Measurements from ENCODE around the gene TBC1D8. TPM values are rescaled to one million over a fixed set of nuclear protein-coding genes. Genes with fewer than 3 reads are reported as not detected.

TBC1D8 gene
- total RNA-seq, 1 experiment from 2014 or later, result 139 TPM

GRCh38 chr2:101193033-101193626 is 41.9 kb upstream of the TBC1D8 start:
- in situ Hi-C loops (cut with HindIII; ENCODE audit: low pct_unique_long_range_greater_than_20kb, low sequenced_read_pairs) (no loop called here), intact Hi-C loops (cut with micrococcal nuclease; ENCODE audit: unreplicated experiment) (no loop called here)
- POLR2A ChIA-PET, result no interaction called here
- Histone ChIP-seq H3K4me3 (ENCODE audit: low read depth in 2 of 2, low read length in 2 of 2) (no peak overlapping the region), H3K27ac (ENCODE audit: low read length) (no peak overlapping the region), H3K27me3 (ENCODE audit: control insufficient read depth, insufficient read depth, low read length) (no peaks in the 10 kb centered on the region), H3K36me3 (ENCODE audit: control insufficient read depth, insufficient read depth, low read length) (no peaks in the 10 kb centered on the region), H3K9me3 (ENCODE audit: control insufficient read depth, insufficient read depth, low read depth, low read length) (no peaks in the 10 kb centered on the region), H3K4me1 (ENCODE audit: control insufficient read depth, insufficient read depth, low read length) (peaks cover 7% of the 10 kb centered on the region; the same call in 1 of the 2 replicates)
- CTCF ChIA-PET, result interaction anchor here (0.6 kb wide), 2 partner anchors 52 to 69 kb away, joined by 6 to 7 read pairs; no protein-coding TSS in a partner anchor
- no TSS peak for BruUV-seq (replicated peaks)
- DNase-seq (ENCODE audit: low read depth, low spot score) (no peak), ATAC-seq (no peak)
- TF ChIP-seq CTCF (IDR thresholded peaks at IDR 0.05), result no peak

- no peak for ATAC-seq
- H3K9me3 ChIP-seq (ENCODE audit: control insufficient read depth, insufficient read depth, low read depth, low read length), result no peaks in the 10 kb centered on the region
- CTCF ChIA-PET, result no interaction called here
- H3K36me3 ChIP-seq (ENCODE audit: control insufficient read depth, insufficient read depth, low read length), result no peaks in the 10 kb centered on the region
- no peak overlapping the region for H3K27ac ChIP-seq (ENCODE audit: low read length)
- no TSS peak for BruUV-seq (replicated peaks)
- POLR2A ChIA-PET, result interaction anchor here (0.5 to 0.9 kb wide), 4 partner anchors 32 to 183 kb away, joined by 3 to 4 read pairs (median 3); no protein-coding TSS in a partner anchor
- no peak for TF ChIP-seq CTCF (IDR thresholded peaks at IDR 0.05)
- no peak for TF ChIP-seq TCF7L2 (IDR thresholded peaks at IDR 0.05; ENCODE audit: low read depth, low read length)
- TF ChIP-seq REST (IDR thresholded peaks at IDR 0.05; ENCODE audit: insufficient read depth in 1 of 2, low read depth in 2 of 2, low read length in 1 of 2), result no peak
- TF ChIP-seq POLR2AphosphoS5 (IDR thresholded peaks at IDR 0.05; ENCODE audit: low read depth, low read length), result no peak
- TF ChIP-seq SIN3A (IDR thresholded peaks at IDR 0.05; ENCODE audit: borderline replicate concordance, insufficient read depth, low read depth, low read length), result no peak
- no peak for DNase-seq (ENCODE audit: low read depth, low spot score)
- intact Hi-C loops (cut with micrococcal nuclease; ENCODE audit: unreplicated experiment) (no loop called here), in situ Hi-C loops (cut with HindIII; ENCODE audit: low pct_unique_long_range_greater_than_20kb, low sequenced_read_pairs) (no loop called here)
- H3K4me1 ChIP-seq (ENCODE audit: control insufficient read depth, insufficient read depth, low read length), result peaks cover 2% of the 10 kb centered on the region; the same call in 1 of the 2 replicates
- no peak overlapping the region for H3K4me3 ChIP-seq (ENCODE audit: low read depth in 2 of 2, low read length in 2 of 2)
- no peaks in the 10 kb centered on the region for H3K27me3 ChIP-seq (ENCODE audit: control insufficient read depth, insufficient read depth, low read length)
Observed at GRCh38 chr2:101190747-101191516, 39.8 kb upstream of the TBC1D8 start.

Data from Panc1 (cell line).